Stimulated activated CD8-positive, alpha-beta memory T cell treated with anti-CD3 and anti-CD28 coated beads, Interleukin-15, amount 100 ng/mL, for 4 hours (primary cell): ENCODE data around the gene KRTAP10-9.

Experiments
- DNase-seq, 2 donors: peaks; one replicate each; pipeline ENCODE4 v3.0.0-alpha.2; 2020; ENCODE audit warnings: low read depth in 2 of 2

The KRTAP10-9 gene

GRCh38 chr21:44664691-44665090, 37.8 kb downstream of the KRTAP10-9 start:
- no peak for DNase-seq

GRCh38 chr21:44666401-44667320, 39.8 kb downstream of the KRTAP10-9 start, which contains the start of gene KRTAP12-2:
Gene KRTAP12-2, minus strand, starts transcription at chr21:44666927. Its CDS starts 41 bp downstream, at chr21:44666886.
- DNase-seq: no peak

DNA sequence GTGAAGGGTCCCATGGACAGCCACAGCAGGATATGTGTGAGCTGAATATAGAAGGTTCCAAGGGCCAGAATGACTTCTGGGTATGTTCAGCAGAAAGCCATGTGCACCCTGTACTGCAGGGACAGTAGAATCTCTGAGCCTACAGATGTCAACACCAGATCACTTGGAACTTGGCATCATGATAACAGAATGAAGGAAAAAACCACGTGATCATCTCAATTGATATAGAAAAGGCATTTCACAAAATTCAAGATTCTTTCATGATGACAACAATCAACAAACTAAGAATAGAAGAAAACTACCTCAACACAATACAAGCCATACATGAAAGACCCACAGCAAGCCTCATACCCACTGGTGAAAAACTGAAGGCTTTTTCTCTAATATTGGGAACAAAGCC, 40.7 kb downstream of the KRTAP10-9 start:
- DNase-seq: no peak

GRCh38 chr21:44670642-44671432, 43.9 kb downstream of the KRTAP10-9 start:
- DNase-seq: no peak

DNA sequence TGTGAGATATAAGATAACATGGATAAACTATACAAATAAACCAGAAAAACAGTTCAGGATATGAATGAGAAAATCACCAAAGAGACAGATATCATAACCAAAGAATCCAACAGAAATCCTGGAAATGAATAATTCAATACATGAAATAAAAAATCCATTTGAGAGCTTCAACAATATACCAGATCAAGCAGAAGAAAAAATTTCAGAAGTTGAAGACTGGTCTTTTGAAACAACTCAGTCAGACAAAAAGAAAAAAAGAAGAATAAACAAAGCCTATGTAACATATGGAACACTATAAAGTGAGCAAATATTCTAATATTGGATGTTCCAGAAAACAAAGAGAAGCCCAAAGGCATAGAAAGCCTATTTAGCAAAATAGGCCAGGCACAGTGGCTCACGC, 45.0 kb downstream of the KRTAP10-9 start:
- DNase-seq: no peak

DNA sequence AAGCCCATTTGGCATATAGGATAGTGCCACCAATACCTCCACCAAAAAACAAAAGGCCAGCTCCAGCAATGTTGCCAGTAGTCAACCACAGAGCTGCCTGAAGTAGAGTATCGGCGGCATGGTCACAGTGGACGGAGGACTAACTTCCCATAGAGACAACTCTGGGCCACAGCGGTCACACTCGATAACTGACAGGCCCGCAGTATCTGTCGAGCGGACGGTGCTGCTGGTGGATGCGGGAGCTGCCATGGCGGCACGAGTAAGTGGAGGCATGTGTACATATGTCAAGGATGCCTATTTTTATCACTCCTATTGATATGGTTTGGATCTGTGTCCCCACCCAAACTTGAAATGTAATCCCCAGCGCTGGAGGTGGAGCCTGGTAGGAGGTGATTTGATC, 51.0 kb downstream of the KRTAP10-9 start:
- DNase-seq: no peak
